Liver (tissue), 9 donors: ENCODE results near the gene GGTLC2. TPM values are rescaled to one million over a fixed set of nuclear protein-coding genes. Genes with fewer than 3 reads are reported as not detected.

Experiments used
- DNase-seq: peaks from one replicate; pipeline ENCODE4 v3.0.0-alpha.2; 2017; ENCODE audit warnings: low spot score
- H3K27ac ChIP-seq, 2 donors: one replicate each; pipeline ENCODE4 v1.7.0; 2013; ENCODE audit warnings: inconsistent platforms in 2 of 2, low read length in 2 of 2, control low read depth in 1 of 2, low read depth in 1 of 2, mild to moderate bottlenecking in 1 of 2
- H3K27me3 ChIP-seq, 4 donors: one replicate each; pipeline versions ENCODE4 v1.6.1 to v1.7.0; 2013; ENCODE audit warnings: low read length in 3 of 4, inconsistent platforms in 1 of 4, mild to moderate bottlenecking in 1 of 4, moderate library complexity in 1 of 4; ENCODE audit not compliant: control insufficient read depth in 4 of 4, insufficient read depth in 4 of 4
- H3K36me3 ChIP-seq, 4 donors: one replicate each; pipeline versions ENCODE4 v1.6.1 to v1.7.0; 2013; ENCODE audit warnings: low read length in 3 of 4, mild to moderate bottlenecking in 3 of 4, low read depth in 1 of 4, moderate library complexity in 1 of 4; ENCODE audit not compliant: control insufficient read depth in 4 of 4, insufficient read depth in 3 of 4
- H3K4me1 ChIP-seq, 4 donors: one replicate each; pipeline versions ENCODE4 v1.6.1 to v1.7.0; 2013; ENCODE audit warnings: low read length in 3 of 4, mild to moderate bottlenecking in 3 of 4, moderate library complexity in 1 of 4; ENCODE audit not compliant: control insufficient read depth in 4 of 4, insufficient read depth in 4 of 4
- H3K4me3 ChIP-seq, 3 donors: one replicate each; pipeline versions ENCODE4 v1.6.1 to v1.7.0; 2013; ENCODE audit warnings: low read length in 3 of 3, control low read depth in 1 of 3, low read depth in 1 of 3, mild to moderate bottlenecking in 1 of 3
- H3K9ac ChIP-seq, 2 donors: one replicate each; pipeline ENCODE4 v1.7.0; 2013; ENCODE audit warnings: low read length in 2 of 2, mild to moderate bottlenecking in 2 of 2, moderate library complexity in 2 of 2, control low read depth in 1 of 2, low read depth in 1 of 2
- H3K9me3 ChIP-seq, 4 donors: one replicate each; pipeline versions ENCODE4 v1.6.1 to v1.7.0; 2013; ENCODE audit warnings: low read length in 3 of 4; ENCODE audit not compliant: control insufficient read depth in 4 of 4
- FOXA2 ChIP-seq: IDR thresholded peaks from 2 replicates; pipeline ENCODE4 v1.6.1; 2016; ENCODE audit warnings: antibody characterized with exemption
- JUND ChIP-seq, 2 donors: IDR thresholded peaks; 2 replicates each; pipeline ENCODE4 v1.6.1; 2016; ENCODE audit warnings: antibody characterized with exemption in 2 of 2
- MAX ChIP-seq: IDR thresholded peaks from 2 replicates; pipeline ENCODE4 v1.6.1; 2016; ENCODE audit warnings: antibody characterized with exemption
- NR2F2 ChIP-seq: IDR thresholded peaks from 2 replicates; pipeline ENCODE4 v1.6.1; 2016; ENCODE audit warnings: antibody characterized with exemption
- RAD21 ChIP-seq, 2 donors: IDR thresholded peaks; 2 replicates each; pipeline ENCODE4 v1.6.1; 2016; ENCODE audit warnings: antibody characterized with exemption in 2 of 2, mild to moderate bottlenecking in 2 of 2
- TAF1 ChIP-seq: conservative IDR thresholded peaks from 2 replicates; pipeline ENCODE4 v1.6.1; 2016; ENCODE audit warnings: antibody characterized with exemption, mild to moderate bottlenecking
- YY1 ChIP-seq: IDR thresholded peaks from 2 replicates; pipeline ENCODE4 v1.6.1; 2016; ENCODE audit warnings: antibody characterized with exemption, mild to moderate bottlenecking
- ZBTB33 ChIP-seq: IDR thresholded peaks from 2 replicates; pipeline ENCODE4 v1.6.1; 2016; ENCODE audit warnings: antibody characterized with exemption
- WGBS: extraction: QIAGEN DNeasy Blood & Tissue Kit; methylation state at CpG from one replicate; pipeline ENCODE4 v1.1.7; 2013; 5-methylcytosine and 5-hydroxymethylcytosine counted together
- polyA plus RNA-seq, 2 donors: library from polyadenylated mRNA; stranded (reverse) in 1 of 2; unstranded in 1 of 2; fragments of 200-250 nt in 1 of 2; fragments of >200 nt in 1 of 2; fragmentation: Nextera tagmentation in 1 of 2; extraction: Ambion mirVana in 1 of 2; gene quantifications; one replicate each; pipeline versions ENCODE4 v1.2.1 to v1.2.3, GENCODE V29; 2013 to 2015
- total RNA-seq, 2 donors: library from RNA; depleted of rRNA; stranded (reverse); fragments of >200 nt; gene quantifications; one replicate each; pipeline ENCODE4 v1.2.3, GENCODE V29; 2014
- TF ChIP-seq, protein P1 (sequence below): IDR thresholded peaks from 2 replicates; pipeline ENCODE4 v1.6.1; 2016; ENCODE audit warnings: antibody characterized with exemption
- TF ChIP-seq, protein P2 (sequence below): IDR thresholded peaks from 2 replicates; pipeline ENCODE4 v1.6.1; 2016; ENCODE audit warnings: antibody characterized with exemption, mild to moderate bottlenecking
- TF ChIP-seq, protein P3 (sequence below): fragments of 150-350 bp; IDR thresholded peaks from 2 replicates; pipeline ENCODE4 v1.5.1; 2017; ENCODE audit warnings: improper control_type of control experiment, low read depth, low read length; ENCODE audit not compliant: missing input control
- donor health status: healthy.
- donor health status: healthy.
- donor health status: healthy.
- donor health status: healthy.
- donor health status: healthy.

The GGTLC2 gene
- total and polyA plus RNA-seq, 4 donors = not detected

- no peaks in the 10 kb centered on the region for H3K4me1 ChIP-seq
- TF ChIP-seq, protein P1, sequence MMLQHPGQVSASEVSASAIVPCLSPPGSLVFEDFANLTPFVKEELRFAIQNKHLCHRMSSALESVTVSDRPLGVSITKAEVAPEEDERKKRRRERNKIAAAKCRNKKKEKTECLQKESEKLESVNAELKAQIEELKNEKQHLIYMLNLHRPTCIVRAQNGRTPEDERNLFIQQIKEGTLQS = no peak
- no peak for TF ChIP-seq NR2F2
- H3K27ac ChIP-seq = no peak overlapping the region
- WGBS = 66% methylated on average over 5 of the region's 5 CpGs
- peaks cover 0 to 3% (median 0%) of the 10 kb centered on the region in 4 donors for H3K27me3 ChIP-seq
- DNase-seq = no peak
- no peak overlapping the region for H3K4me3 ChIP-seq
- H3K9ac ChIP-seq = no peak overlapping the region
- no peaks in the 10 kb centered on the region for H3K9me3 ChIP-seq
- no peaks in the 10 kb centered on the region for H3K36me3 ChIP-seq
Observed at GRCh38 chr22:22598144-22598543, 46.3 kb upstream of the GGTLC2 start.

DNA sequence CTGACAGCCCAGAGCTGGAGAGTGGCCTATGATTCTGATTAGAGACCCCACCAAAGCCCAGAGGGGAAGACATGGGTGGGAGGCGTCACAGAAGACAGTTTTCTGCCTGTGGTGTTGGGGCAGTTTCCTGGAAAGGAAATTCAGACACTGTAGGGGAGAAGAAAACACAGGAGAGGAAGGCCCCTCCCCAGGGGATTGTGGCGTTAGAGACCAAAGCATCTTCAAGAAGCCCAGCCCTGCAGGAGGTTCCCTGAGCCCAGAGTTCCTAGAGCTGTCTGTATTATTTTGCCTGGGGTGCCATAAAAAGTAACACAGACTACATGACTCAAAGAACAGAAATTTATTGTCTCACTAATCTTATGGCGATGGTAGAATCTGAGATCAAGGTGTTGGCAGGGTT is 45.2 kb upstream of the GGTLC2 start:
- no peaks in the 10 kb centered on the region for H3K36me3 ChIP-seq
- H3K27ac ChIP-seq = no peak overlapping the region
- WGBS = 72% methylated on average over 3 of the region's 3 CpGs
- TF ChIP-seq ZBTB33 (no peak), YY1 (no peak), MAX (no peak), JUND (IDR thresholded peaks at IDR 0.05) (no peak), RAD21 (IDR thresholded peaks at IDR 0.05) (no peak), TAF1 (no peak), FOXA2 (no peak)
- TF ChIP-seq, protein P2, sequence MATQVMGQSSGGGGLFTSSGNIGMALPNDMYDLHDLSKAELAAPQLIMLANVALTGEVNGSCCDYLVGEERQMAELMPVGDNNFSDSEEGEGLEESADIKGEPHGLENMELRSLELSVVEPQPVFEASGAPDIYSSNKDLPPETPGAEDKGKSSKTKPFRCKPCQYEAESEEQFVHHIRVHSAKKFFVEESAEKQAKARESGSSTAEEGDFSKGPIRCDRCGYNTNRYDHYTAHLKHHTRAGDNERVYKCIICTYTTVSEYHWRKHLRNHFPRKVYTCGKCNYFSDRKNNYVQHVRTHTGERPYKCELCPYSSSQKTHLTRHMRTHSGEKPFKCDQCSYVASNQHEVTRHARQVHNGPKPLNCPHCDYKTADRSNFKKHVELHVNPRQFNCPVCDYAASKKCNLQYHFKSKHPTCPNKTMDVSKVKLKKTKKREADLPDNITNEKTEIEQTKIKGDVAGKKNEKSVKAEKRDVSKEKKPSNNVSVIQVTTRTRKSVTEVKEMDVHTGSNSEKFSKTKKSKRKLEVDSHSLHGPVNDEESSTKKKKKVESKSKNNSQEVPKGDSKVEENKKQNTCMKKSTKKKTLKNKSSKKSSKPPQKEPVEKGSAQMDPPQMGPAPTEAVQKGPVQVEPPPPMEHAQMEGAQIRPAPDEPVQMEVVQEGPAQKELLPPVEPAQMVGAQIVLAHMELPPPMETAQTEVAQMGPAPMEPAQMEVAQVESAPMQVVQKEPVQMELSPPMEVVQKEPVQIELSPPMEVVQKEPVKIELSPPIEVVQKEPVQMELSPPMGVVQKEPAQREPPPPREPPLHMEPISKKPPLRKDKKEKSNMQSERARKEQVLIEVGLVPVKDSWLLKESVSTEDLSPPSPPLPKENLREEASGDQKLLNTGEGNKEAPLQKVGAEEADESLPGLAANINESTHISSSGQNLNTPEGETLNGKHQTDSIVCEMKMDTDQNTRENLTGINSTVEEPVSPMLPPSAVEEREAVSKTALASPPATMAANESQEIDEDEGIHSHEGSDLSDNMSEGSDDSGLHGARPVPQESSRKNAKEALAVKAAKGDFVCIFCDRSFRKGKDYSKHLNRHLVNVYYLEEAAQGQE = no peak
- TF ChIP-seq, protein P3, sequence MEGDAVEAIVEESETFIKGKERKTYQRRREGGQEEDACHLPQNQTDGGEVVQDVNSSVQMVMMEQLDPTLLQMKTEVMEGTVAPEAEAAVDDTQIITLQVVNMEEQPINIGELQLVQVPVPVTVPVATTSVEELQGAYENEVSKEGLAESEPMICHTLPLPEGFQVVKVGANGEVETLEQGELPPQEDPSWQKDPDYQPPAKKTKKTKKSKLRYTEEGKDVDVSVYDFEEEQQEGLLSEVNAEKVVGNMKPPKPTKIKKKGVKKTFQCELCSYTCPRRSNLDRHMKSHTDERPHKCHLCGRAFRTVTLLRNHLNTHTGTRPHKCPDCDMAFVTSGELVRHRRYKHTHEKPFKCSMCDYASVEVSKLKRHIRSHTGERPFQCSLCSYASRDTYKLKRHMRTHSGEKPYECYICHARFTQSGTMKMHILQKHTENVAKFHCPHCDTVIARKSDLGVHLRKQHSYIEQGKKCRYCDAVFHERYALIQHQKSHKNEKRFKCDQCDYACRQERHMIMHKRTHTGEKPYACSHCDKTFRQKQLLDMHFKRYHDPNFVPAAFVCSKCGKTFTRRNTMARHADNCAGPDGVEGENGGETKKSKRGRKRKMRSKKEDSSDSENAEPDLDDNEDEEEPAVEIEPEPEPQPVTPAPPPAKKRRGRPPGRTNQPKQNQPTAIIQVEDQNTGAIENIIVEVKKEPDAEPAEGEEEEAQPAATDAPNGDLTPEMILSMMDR = no peak
- no peak overlapping the region for H3K9ac ChIP-seq
- H3K9me3 ChIP-seq = no peaks in the 10 kb centered on the region
- peaks cover 0 to 3% (median 0%) of the 10 kb centered on the region in 4 donors for H3K27me3 ChIP-seq
- no peaks in the 10 kb centered on the region for H3K4me1 ChIP-seq
- H3K4me3 ChIP-seq = no peak overlapping the region
- DNase-seq = no peak
